GM21529 (cell line): ENCODE measurements around the gene HLA-DQB2.
"Not testable (repeated sequence)": the region's sequence is repeated elsewhere in the genome, so short reads cannot be mapped to it uniquely, and the experiment has no call there.

ENCODE experiments used
- ATAC-seq: cut with Tn5 transposase; IDR thresholded peaks from one replicate; pipeline ENCODE4 v1.9.1; 2021; ENCODE audit not compliant: unreplicated experiment

HLA-DQB2 gene

GRCh38 chr6:32763421-32763820, at the start of gene HLA-DQB2:
Gene HLA-DQB2, minus strand, starts transcription at chr6:32763532. Its CDS starts 62 bp downstream, at chr6:32763470.
- ATAC-seq = no peak

- no peak for ATAC-seq
These were observed 45.8 kb upstream of the HLA-DQB2 start for GRCh38 chr6:32809171-32809570.

GRCh38 chr6:32807020-32807580, 43.8 kb upstream of the HLA-DQB2 start:
- no peak for ATAC-seq

- ATAC-seq = not testable (repeated sequence)
These were observed 42.1 kb upstream of the HLA-DQB2 start for GRCh38 chr6:32805404-32805803.

GRCh38 chr6:32803416-32803815, 40.1 kb upstream of the HLA-DQB2 start:
- no peak for ATAC-seq

DNA sequence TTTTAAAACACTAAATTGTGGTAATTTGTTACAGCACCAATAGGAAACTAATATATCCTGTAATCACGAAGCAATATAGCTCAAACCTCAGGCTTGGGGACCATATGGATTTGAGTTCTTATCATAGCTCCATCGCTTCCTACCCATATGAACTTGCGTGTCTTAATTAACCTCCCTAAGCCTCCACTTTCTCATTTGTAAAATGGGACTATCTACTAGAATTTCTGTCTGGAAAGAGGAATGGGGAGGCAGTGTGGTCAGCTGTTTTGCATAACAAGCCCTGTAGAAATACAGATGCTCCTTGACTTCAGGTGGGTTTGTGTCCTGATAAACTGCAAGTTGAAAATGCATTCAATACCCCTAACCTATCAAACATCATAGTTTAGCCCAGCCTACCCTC, 36.4 kb upstream of the HLA-DQB2 start:
- no peak for ATAC-seq

GRCh38 chr6:32799168-32799567, 35.8 kb upstream of the HLA-DQB2 start:
- ATAC-seq = no peak

DNA sequence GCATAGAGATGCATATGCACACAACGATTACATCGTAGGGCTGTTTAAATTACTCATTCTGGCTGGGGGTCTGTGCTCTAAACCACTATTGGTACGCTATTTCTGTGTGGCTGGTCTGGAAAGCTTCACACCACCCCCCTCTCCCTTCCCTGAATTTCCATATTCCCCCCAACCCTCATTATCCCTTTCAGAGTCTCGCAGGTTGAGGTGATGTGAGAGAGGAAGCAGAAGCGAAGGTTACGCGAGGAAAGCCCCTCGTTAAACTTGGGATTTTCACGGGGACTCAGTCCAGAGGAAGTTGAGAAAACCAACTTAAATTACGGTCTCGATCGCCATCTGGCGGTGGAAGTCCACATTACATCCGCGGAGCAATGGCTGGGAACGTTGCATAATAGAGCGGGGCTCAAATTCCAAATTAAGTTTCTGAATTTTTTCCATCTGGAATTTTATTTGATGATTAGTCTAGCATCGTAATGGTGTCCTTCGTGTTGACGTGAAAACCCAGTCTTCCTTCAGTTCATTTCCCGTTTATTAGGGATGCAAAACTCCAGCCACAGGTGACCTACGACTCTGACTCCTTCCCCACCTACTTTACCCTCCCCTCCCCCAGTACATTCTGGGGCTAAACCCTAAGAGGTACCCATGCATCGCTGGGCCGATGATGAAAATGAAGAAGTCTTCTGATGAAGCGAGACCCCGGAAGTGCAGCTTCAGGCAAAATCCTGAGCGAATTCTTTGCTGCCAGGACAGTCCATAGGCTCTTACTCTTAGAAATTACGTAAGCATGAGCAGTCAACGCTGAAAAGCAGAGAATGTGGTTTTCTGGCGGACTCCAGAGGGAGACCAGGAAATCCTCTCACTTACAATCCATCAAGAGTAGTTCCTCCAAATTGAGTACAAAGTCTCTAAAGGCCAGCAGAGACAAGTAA, 33.8 kb upstream of the HLA-DQB2 start:
- no peak for ATAC-seq

DNA sequence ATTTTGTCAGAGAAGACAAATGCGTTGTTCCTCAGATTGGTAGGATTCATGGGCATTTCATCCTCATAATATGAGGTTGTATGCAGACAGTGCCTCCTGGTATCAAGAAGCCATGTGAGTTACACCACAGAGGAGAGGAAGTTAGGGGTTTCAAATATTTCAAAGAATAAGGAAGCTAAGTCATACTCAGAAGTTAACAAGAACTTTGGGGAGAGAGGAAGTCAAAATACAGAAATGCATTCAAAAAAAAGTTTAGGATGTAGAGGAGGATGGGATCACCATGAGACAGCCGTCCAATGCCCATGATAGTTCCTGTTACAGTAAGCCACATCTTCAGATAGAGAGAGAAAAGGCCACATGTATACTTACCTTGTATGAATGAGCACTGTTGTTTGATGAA, 31.2 kb upstream of the HLA-DQB2 start:
- no peak for ATAC-seq

DNA sequence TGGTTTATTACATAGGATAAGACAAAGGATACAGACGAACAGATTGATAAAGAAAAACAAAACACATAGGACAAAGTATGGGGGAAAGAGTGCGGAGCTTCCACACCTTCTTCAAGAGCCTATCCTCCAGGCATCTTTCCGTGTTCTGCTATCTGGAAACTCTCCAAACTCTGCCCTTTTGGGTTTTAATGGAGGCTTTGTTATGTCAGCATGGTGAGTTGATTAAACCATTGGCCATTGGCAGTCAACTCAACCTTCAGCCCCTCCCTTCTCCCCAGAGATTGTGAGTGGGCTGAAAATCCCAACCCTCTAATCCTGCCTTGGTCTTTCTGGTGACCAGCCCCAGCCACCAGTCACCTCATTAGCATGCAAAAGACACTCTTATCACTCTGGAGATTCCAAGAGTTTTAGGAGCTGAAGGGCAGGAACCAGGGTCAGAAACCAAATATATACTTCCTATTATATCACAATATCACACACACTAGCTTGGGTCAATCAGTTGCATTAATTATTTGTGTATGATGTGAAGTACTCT, 29.6 kb upstream of the HLA-DQB2 start:
- ATAC-seq = no peak

DNA sequence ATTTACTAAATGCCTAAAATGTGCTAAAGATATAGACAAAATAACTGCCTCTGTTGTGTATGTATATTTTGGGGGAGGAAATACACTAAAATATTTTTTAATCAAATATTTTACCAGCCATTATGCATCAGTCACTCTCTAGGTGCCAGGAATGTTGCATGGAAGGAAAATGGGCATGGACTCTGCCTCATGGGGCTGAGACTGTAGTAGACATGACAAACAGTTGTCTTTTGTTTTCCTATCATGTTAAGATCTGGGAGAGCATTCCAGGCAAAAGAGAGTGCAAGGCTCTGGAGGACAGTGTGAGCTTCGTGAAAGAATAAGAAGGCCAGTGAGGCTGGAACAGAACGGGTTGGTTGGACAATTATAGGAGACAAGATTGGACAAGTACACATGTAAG, 27.0 kb upstream of the HLA-DQB2 start:
- no peak for ATAC-seq

- ATAC-seq = no peak
These were observed 22.6 kb upstream of the HLA-DQB2 start for GRCh38 chr6:32785781-32786533.

DNA sequence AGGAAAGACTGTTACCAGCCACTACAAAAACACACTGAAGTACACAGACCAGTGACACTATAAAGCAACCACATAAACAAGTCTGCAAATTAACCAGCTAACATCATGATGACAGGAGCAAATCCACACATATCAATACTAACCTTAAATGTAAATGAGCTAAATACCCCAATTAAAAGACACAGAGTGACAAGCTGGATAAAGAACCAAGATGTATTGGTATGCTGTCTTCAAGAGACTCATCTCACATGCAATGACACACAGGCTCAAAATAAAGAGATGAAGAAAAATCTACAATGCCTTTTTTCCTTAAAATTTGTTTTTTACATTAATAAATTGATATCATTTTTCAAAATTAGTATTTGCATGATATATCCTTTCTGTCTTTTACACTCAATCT, 19.6 kb upstream of the HLA-DQB2 start:
- not testable (repeated sequence) for ATAC-seq

DNA sequence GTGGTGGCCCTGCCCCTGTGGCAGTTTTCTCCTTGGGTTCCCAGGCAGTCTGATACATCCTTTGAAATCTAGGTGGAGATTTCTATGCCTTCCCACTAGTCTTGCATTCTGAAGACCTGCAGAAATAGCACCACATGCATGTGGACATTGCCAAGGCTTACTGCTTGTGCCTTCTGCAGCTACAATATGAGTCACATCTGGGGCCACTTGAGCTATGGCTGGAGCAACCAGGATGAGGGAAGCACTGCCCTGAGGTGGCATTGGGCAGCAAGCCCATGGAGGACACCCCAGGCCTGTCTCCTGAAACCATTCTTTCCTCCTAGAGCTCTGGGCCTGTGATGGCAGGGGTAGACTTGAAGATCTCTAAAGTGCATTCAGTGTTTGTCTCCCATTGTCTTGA, 15.7 kb upstream of the HLA-DQB2 start:
- no peak for ATAC-seq

GRCh38 chr6:32775071-32775470, 11.7 kb upstream of the HLA-DQB2 start:
- no peak for ATAC-seq

- ATAC-seq = no peak
These were observed 11.1 kb upstream of the HLA-DQB2 start for GRCh38 chr6:32774426-32774825.

DNA sequence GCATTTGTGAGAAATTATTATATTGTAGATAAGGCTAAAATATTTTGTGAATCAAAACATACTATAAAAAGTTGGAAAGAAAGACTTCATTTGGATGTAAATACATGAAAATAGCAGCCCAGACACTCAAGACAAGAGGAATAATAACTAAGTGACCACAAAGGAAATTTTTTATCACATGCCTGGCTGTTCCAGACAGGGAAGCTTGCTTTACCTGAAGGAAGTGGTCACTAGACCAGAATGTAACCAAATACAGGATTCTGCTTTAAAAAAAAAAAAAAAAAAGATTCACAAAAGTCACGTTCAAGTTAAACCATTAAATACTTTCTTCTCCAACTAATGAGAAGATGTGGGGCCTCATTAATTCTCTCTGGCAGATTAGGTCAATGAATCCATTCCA, 9.3 kb upstream of the HLA-DQB2 start:
- no peak for ATAC-seq

DNA sequence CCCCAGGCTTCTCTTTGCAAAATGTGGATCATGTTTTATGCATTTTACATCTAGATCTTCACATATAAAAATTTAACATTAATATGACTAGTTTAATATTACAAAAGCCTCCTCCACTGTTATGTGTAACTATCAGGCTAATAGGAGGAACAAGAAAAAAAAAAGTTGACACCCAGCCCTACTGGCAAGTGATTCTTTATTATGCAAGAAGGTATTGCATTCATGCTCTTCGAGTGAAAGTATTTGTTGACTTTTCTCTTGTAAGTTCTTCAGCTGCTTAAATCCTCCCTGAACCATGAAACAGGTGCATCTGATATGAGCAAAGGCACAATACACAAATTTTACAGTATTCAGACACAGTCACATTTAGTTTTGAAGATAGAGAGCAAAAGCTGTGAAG, 716 bp upstream of the HLA-DQB2 start:
- no peak for ATAC-seq

GRCh38 chr6:32761548-32761947, 1.8 kb downstream of the HLA-DQB2 start:
- no peak for ATAC-seq

DNA sequence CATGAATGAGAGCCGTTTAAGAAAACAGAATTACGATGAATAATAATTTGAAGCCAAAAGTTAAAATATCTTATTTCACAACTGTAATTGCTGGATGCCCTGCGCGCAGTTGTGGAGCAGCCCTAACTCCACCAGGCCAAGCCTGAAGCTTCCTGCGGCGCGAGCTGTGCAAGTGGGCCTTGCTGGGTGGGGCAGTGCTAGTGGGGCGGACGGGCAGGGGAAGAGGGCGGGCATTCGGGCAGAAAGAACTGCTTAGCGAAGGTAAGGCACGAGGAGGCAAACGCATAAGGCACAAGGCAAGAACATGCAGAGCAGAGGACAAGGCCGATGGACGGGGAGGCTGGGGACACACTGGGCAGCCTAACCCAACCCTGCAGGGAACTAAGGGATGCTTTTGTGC, 2.3 kb downstream of the HLA-DQB2 start:
- ATAC-seq = no peak

DNA sequence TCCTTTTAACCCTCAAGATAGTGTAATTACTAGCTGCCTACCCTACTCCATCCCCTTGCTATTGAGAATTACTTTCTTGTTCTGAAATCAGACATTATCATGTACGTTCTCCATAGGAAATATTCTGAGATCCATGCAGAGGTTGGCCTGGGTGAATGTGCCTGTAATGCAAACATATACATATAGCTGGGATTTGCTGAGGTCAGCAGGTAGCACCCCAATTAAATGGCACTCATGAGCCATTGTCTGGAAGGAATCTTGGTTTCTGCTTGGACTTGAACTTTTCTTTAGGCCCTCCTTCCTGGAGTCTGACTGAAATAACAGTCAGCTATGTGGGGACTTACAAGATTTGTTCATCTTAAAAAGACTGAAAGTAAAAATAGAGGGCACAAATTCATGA, 3.7 kb downstream of the HLA-DQB2 start:
- ATAC-seq = no peak

- no peak for ATAC-seq
These were observed 10.8 kb downstream of the HLA-DQB2 start for GRCh38 chr6:32752580-32752979.
